Lower lobe of right lung (tissue), 2 donors: ENCODE results near the gene PDLIM4. TPM values are rescaled to one million over a fixed set of nuclear protein-coding genes. Genes with fewer than 3 reads are reported as not detected.

Experiments used
- ATAC-seq, 2 donors: fragments of 200-7000 bp; cut with Tn5 transposase; one replicate each; pipeline ENCODE4 v1.9.1; 2020 to 2022; ENCODE audit warnings: mild to moderate bottlenecking in 2 of 2, moderate library complexity in 2 of 2
- DNase-seq: peaks from one replicate; pipeline ENCODE4 v3.0.0-alpha.2; 2020
- H3K27ac ChIP-seq: fragments of 200-600 bp; one replicate; pipeline ENCODE4 v1.8.0; 2022
- H3K27me3 ChIP-seq: fragments of 200-600 bp; one replicate; pipeline ENCODE4 v1.8.0; 2022; ENCODE audit warnings: low read depth
- H3K36me3 ChIP-seq: fragments of 200-600 bp; one replicate; pipeline ENCODE4 v1.8.0; 2022; ENCODE audit warnings: mild to moderate bottlenecking
- H3K4me1 ChIP-seq: fragments of 200-600 bp; one replicate; pipeline ENCODE4 v1.8.0; 2022
- H3K4me3 ChIP-seq: fragments of 200-600 bp; one replicate; pipeline ENCODE4 v1.8.0; 2022; ENCODE audit warnings: mild to moderate bottlenecking
- H3K9me3 ChIP-seq: fragments of 200-600 bp; one replicate; pipeline ENCODE4 v1.8.0; 2022
- CTCF ChIP-seq: fragments of 200-600 bp; IDR thresholded peaks from one replicate; pipeline ENCODE4 v1.8.0; 2022; ENCODE audit warnings: antibody characterized with exemption, mild to moderate bottlenecking
- intact Hi-C: fragments of 100-400 bp; cut with DNase I; formaldehyde crosslinking; loops from one replicate; pipeline ENCODE4 v1.11.0; 2022
- total RNA-seq: library from RNA; stranded (reverse); fragmentation: NEBNext Ultra II Directional; extraction: Animal tissue kit (Norgen Biotek cat#: 25700); gene quantifications from one replicate; pipeline ENCODE4 v1.2.1, GENCODE V29; 2021
- donor health status: DM: no; HTN: yes; CAD: no; lungs with severe emphysema.

PDLIM4 gene
- total RNA-seq, 1 donor from 2014 or later = 6.7 TPM

- ATAC-seq (peak; percentile 42 to 51), DNase-seq (no peak)
- intact Hi-C loops = no loop called here
- Histone ChIP-seq H3K27me3 (peaks cover 9% of the 10 kb centered on the region), H3K9me3 (no peaks in the 10 kb centered on the region), H3K4me3 (peak overlapping the region; percentile 54), H3K36me3 (no peaks in the 10 kb centered on the region), H3K4me1 (peaks cover 43% of the 10 kb centered on the region), H3K27ac (peak overlapping the region; percentile 64)
- no peak for TF ChIP-seq CTCF
Observed at GRCh38 chr5:132259069-132259851, 1.8 kb downstream of the PDLIM4 start.

DNA sequence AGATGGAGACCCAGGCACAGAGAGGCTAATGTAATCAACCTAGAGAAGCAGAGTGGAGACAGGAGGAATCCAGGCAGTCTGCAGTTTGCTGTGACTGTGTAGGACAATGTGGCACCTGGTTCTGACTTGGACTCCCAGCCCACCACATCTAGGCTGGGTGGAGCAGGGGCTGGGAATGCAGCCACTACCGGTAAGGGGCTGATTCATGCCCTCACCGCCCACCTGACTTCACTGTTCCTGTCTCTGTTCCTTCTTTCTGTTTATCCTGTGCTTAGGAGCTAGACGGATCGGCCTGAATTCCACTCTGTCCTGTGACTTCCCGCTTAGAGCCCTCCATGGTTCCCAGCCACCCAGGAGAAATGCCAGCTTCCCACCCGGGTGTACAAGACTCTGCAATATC lies 2.6 kb downstream of the PDLIM4 start:
- Histone ChIP-seq H3K9me3 (no peaks in the 10 kb centered on the region), H3K4me3 (no peak overlapping the region), H3K4me1 (peaks cover 43% of the 10 kb centered on the region), H3K36me3 (no peaks in the 10 kb centered on the region), H3K27me3 (peaks cover 9% of the 10 kb centered on the region), H3K27ac (peak overlapping the region; percentile 64)
- intact Hi-C loops = no loop called here
- TF ChIP-seq CTCF = no peak
- no peak for DNase-seq
- ATAC-seq = no peak

GRCh38 chr5:132260714-132261551 lies 3.4 kb downstream of the PDLIM4 start:
- H3K9me3 ChIP-seq = no peaks in the 10 kb centered on the region
- no peak overlapping the region for H3K27ac ChIP-seq
- H3K36me3 ChIP-seq = no peaks in the 10 kb centered on the region
- DNase-seq = no peak
- H3K4me1 ChIP-seq = peaks cover 51% of the 10 kb centered on the region
- intact Hi-C loops = no loop called here
- no peak for TF ChIP-seq CTCF
- H3K4me3 ChIP-seq = no peak overlapping the region
- H3K27me3 ChIP-seq = peaks cover 9% of the 10 kb centered on the region
- no peak for ATAC-seq

DNA sequence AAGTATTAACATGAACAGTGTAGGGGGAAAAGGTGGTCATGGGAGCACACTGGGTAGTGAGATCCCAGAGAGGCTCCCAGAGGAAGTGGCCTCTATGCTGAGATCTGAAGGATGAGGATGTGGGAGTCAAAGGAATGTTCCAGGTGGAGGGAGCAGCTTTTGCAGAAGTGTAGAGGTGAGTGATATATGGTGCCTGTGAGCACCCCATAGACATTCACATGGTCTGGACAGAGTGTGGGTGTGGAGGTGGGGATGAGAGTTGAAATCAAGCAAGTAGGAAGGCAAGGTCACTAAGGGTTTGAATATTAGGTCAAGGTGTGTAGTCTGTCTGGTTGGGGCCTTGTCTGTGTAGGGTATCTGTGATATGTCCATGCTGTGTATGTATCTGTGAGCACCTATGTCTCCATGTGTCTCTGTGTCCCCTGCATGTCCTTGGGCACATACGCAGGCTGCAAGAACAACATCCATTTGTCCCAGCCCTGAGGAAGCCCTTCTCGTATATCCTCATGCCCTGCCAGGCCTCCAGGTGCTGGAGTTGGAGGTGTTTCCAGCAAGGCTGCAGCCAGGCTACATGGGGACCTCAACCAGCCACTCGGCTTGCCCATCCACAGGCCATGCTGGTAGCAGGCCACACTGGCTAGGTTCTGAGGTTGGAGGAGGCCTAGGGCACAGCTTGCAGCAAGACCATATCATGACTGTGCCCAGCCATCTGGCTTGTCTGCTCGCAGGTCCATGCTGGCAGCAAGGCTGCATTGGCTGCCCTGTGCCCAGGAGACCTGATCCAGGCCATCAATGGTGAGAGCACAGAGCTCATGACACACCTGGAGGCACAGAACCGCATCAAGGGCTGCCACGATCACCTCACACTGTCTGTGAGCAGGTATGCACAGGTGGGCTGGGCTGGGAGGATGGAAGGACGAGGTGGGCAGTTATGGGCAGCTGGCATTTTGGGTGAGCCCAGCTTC lies 4.7 kb downstream of the PDLIM4 start:
- Histone ChIP-seq H3K27ac (no peak overlapping the region), H3K27me3 (peaks cover 2% of the 10 kb centered on the region), H3K4me1 (peaks cover 55% of the 10 kb centered on the region), H3K9me3 (no peaks in the 10 kb centered on the region), H3K4me3 (no peak overlapping the region), H3K36me3 (no peaks in the 10 kb centered on the region)
- DNase-seq = no peak
- intact Hi-C loops = no loop called here
- TF ChIP-seq CTCF = no peak
- ATAC-seq = no peak
